ENCODE data around the gene TEX11.
"Not testable (repeated sequence)": the region's sequence is repeated elsewhere in the genome, so short reads cannot be mapped to it uniquely, and the experiment has no call there.

Gene TEX11

GRCh38 chrX:70587158-70587557, 321.4 kb downstream of the TEX11 start:
- not testable (repeated sequence) for DNase-seq (ENCODE audit: low read depth)

- DNase-seq (ENCODE audit: low read depth) = no peak
These were observed 331.1 kb downstream of the TEX11 start for GRCh38 chrX:70577442-70577841.

GRCh38 chrX:70569922-70570576, 338.5 kb downstream of the TEX11 start:
- not testable (repeated sequence) for DNase-seq (ENCODE audit: low read depth)

- no peak for DNase-seq (ENCODE audit: low read depth)
These were observed 353.6 kb downstream of the TEX11 start for GRCh38 chrX:70554948-70555347.

- DNase-seq (ENCODE audit: low read depth) = no peak
These were observed 354.0 kb downstream of the TEX11 start for GRCh38 chrX:70554523-70554922.

- no peak for DNase-seq (ENCODE audit: low read depth)
These were observed 354.4 kb downstream of the TEX11 start for GRCh38 chrX:70554081-70554480.

- no peak for DNase-seq (ENCODE audit: low read depth)
These were observed 355.0 kb downstream of the TEX11 start for GRCh38 chrX:70553516-70553915.

GRCh38 chrX:70552130-70552704, 356.3 kb downstream of the TEX11 start:
- no peak for DNase-seq (ENCODE audit: low read depth)

GRCh38 chrX:70549429-70549828, 359.1 kb downstream of the TEX11 start:
- DNase-seq (ENCODE audit: low read depth) = no peak

GRCh38 chrX:70535198-70535597, 373.3 kb downstream of the TEX11 start:
- no peak for DNase-seq (ENCODE audit: low read depth)

- no peak for DNase-seq (ENCODE audit: low read depth)
These were observed 380.7 kb downstream of the TEX11 start for GRCh38 chrX:70527610-70528345.

GRCh38 chrX:70527053-70527452, 381.5 kb downstream of the TEX11 start:
- no peak for DNase-seq (ENCODE audit: low read depth)

GRCh38 chrX:70525733-70526132, 382.8 kb downstream of the TEX11 start:
- DNase-seq (ENCODE audit: low read depth) = no peak

- not testable (repeated sequence) for DNase-seq (ENCODE audit: low read depth)
These were observed 392.8 kb downstream of the TEX11 start for GRCh38 chrX:70515692-70516091.

- DNase-seq (ENCODE audit: low read depth) = not testable (repeated sequence)
These were observed 393.2 kb downstream of the TEX11 start for GRCh38 chrX:70515270-70515669.

- DNase-seq (ENCODE audit: low read depth) = no peak
These were observed 399.4 kb downstream of the TEX11 start for GRCh38 chrX:70509078-70509477.

GRCh38 chrX:70508296-70508911, 400.1 kb downstream of the TEX11 start:
- DNase-seq (ENCODE audit: low read depth) = no peak

GRCh38 chrX:70505451-70505841, 403.1 kb downstream of the TEX11 start:
- DNase-seq (ENCODE audit: low read depth) = no peak

GRCh38 chrX:70504772-70505450, 403.6 kb downstream of the TEX11 start:
- no peak for DNase-seq (ENCODE audit: low read depth)

GRCh38 chrX:70500826-70501225, 407.7 kb downstream of the TEX11 start:
- no peak for DNase-seq (ENCODE audit: low read depth)

- no peak for DNase-seq (ENCODE audit: low read depth)
These were observed 410.4 kb downstream of the TEX11 start for GRCh38 chrX:70498129-70498528.

GRCh38 chrX:70497026-70497425, 411.5 kb downstream of the TEX11 start:
- DNase-seq (ENCODE audit: low read depth) = no peak
